Stimulated activated naive CD8-positive, alpha-beta T cell treated with anti-CD3 and anti-CD28 coated beads, Interleukin-15, amount 100 ng/mL, for 72 hours (primary cell): ENCODE data around the gene PPP6C.
"Not testable (repeated sequence)": the region's sequence is repeated elsewhere in the genome, so short reads cannot be mapped to it uniquely, and the experiment has no call there.

Source experiments
- ATAC-seq: fragments of 150-1000 bp; cut with Tn5 transposase; 2 replicates; pipeline ENCODE4 v1.10.0; 2021; ENCODE audit warnings: mild to moderate bottlenecking, moderate library complexity
- DNase-seq, 2 donors: peaks; one replicate each; pipeline ENCODE4 v3.0.0; 2021 to 2022
- H3K27ac Mint-ChIP-seq, 2 donors: one replicate each; pipeline ENCODE4 v1.8.0; 2022; ENCODE audit warnings: mild to moderate bottlenecking in 2 of 2, mixed read lengths in 2 of 2, moderate library complexity in 2 of 2
- H3K27me3 Mint-ChIP-seq: one replicate; pipeline ENCODE4 v1.8.0; 2022; ENCODE audit warnings: mixed read lengths
- H3K4me1 Mint-ChIP-seq: one replicate; pipeline ENCODE4 v1.8.0; 2022; ENCODE audit warnings: mild to moderate bottlenecking, mixed read lengths
- H3K4me3 Mint-ChIP-seq, 2 donors: one replicate each; pipeline ENCODE4 v1.8.0; 2022; ENCODE audit warnings: mild to moderate bottlenecking in 2 of 2, mixed read lengths in 2 of 2, moderate library complexity in 1 of 2
- H3K9me3 Mint-ChIP-seq, 2 donors: one replicate each; pipeline ENCODE4 v1.8.0; 2022; ENCODE audit warnings: mixed read lengths in 2 of 2

PPP6C gene

GRCh38 chr9:125137200-125137599 is 52.4 kb downstream of the PPP6C start:
- Mint-ChIP-seq H3K4me1 (peaks cover 37% of the 10 kb centered on the region), H3K4me3 (no peak overlapping the region), H3K27ac (no peak overlapping the region), H3K27me3 (no peaks in the 10 kb centered on the region), H3K9me3 (peaks cover 0 to 8% of the 10 kb centered on the region in 2 donors)
- DNase-seq (no peak), ATAC-seq (no peak)

GRCh38 chr9:125134976-125135375 is 54.6 kb downstream of the PPP6C start:
- H3K27ac Mint-ChIP-seq = no peak overlapping the region
- no peak overlapping the region for H3K4me3 Mint-ChIP-seq
- DNase-seq = no peak
- peaks cover 0 to 8% of the 10 kb centered on the region in 2 donors for H3K9me3 Mint-ChIP-seq
- peaks cover 35% of the 10 kb centered on the region for H3K4me1 Mint-ChIP-seq
- no peaks in the 10 kb centered on the region for H3K27me3 Mint-ChIP-seq
- no peak for ATAC-seq

DNA sequence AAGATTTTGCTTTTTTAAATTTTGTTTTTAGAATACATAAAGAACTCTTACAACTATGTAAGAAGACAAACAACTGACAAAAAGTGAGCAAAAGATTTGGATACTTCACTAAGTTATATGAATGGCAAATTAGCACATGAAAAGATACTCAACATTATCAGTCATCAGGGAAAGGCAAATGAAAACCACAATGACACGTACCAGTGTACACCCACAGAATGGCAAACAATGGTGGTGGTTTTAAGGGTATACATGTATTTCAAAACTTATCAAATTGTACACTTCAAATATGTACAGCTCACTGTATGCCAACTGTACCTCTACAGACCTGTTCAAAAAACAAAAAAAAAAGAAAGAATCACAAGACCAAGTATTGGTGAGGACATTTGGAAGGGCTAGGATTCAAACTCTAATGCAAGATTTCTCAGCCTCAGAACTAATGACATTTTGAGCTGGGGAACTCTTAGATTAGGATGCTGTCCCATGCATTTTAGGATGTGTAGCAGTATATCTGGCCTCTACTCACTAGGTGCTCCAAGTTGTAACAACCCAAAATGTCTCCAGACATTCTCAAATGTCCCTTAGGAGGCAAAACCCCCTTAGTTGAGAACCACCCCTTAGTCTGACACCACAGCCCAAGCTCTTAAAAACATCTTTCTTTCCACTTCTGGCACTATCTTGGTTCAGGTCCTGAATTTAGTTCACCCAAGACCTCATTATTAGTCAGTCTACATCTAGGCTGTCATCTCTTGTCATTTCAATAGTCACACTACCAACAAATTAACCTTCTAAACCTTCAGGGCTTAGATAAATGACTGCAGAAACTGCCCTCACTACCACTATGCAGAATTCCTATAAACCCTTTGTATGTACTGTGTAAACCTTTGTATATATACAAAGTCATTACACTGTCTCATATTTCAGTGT is 55.9 kb downstream of the PPP6C start:
- DNase-seq = no peak
- peak; percentile 91 for ATAC-seq
- H3K4me3 Mint-ChIP-seq = peak overlapping the region in 1 of 2 donors; percentile 37

DNA sequence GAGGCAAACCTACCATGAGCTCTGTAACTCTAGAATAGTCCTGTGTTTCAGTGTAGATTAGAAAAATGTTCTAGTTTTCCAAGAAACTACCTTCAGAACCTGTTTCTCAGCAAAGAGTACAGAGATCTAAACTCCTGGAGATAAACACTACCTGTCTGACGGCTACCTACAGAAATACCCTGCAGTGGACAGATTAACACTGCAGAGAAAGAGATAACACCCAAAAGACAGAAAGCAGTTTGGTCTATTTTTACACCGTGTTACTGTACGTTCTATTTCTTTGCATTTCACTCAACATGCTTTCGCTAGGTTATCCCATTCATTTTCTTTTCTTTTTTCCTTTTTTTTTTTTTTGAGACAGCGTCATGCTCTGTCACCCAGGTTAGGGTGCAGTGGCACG is 57.8 kb downstream of the PPP6C start:
- Mint-ChIP-seq H3K27me3 (no peaks in the 10 kb centered on the region), H3K4me1 (peaks cover 30% of the 10 kb centered on the region), H3K9me3 (peaks cover 0 to 8% of the 10 kb centered on the region in 2 donors), H3K4me3 (no peak overlapping the region), H3K27ac (no peak overlapping the region)
- DNase-seq (no peak), ATAC-seq (no peak)

More for the DNA sequence above, 55.9 kb downstream of the PPP6C start:
- peaks cover 0 to 8% of the 10 kb centered on the region in 2 donors for H3K9me3 Mint-ChIP-seq
- peak overlapping the region in 1 of 2 donors; percentile 77 for H3K27ac Mint-ChIP-seq
- no peaks in the 10 kb centered on the region for H3K27me3 Mint-ChIP-seq
- peaks cover 24% of the 10 kb centered on the region for H3K4me1 Mint-ChIP-seq

DNA sequence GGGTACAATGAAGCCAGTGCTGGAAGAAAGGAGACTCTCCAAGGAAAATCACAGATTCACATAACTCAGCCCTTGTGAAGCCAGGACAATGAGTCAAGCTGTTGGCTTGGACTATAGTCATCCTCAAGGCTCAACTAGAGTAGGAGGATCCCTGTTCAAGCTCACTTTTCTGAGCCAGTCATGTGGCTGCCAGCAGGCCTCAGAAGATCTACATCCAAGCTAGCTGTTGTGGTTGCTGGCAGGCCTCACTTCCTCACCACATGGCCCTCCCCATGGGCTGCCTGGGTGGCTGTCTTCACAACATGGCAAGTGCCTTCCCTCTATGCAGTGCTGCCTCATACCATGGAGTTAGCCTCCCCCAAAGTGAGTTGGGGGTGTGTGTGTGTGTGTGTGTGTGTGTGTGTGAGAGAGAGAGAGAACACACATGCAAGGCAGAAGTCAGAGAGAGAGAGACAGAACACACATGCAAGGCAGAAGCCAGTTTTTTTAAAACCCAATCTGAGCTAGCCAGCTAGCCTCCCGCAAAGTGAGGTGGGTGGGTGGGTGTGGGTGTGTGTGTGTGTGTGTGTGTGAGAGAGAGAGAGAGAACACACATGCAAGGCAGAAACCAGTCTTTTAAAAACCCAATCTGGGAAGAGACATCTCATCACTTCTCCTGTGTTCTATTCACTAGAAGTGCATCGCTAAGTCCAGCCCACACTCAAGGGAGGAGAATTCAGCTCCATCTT is 63.4 kb downstream of the PPP6C start:
- H3K9me3 Mint-ChIP-seq = no peaks in the 10 kb centered on the region
- H3K27ac Mint-ChIP-seq = peak overlapping the region; percentile 61 to 98
- ATAC-seq (peak; percentile 100), DNase-seq (peak; percentile 68 to 79)
- H3K27me3 Mint-ChIP-seq = no peaks in the 10 kb centered on the region
- peak overlapping the region; percentile 58 to 72 for H3K4me3 Mint-ChIP-seq
- H3K4me1 Mint-ChIP-seq = peaks cover 32% of the 10 kb centered on the region

DNA sequence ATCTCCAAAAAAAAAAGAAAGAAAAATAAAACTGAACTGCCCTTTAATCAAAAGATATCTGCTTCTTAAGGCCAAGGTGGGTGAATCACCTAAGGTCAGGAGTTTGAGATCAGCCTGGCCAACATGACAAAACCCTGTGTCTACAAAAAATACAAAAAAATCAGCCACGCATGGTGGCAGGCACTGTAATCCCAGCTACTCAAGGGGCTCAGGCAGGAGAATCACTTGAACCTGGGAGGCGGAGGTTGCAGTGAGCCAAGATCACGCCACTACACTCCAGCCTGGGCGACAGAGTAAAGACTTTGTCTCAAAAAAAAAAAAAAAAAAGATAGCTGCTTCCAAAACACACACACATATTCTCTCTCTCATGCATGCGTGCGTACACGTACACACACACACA is 64.1 kb downstream of the PPP6C start:
- Mint-ChIP-seq H3K9me3 (no peaks in the 10 kb centered on the region), H3K4me1 (peaks cover 38% of the 10 kb centered on the region), H3K27ac (peak overlapping the region in 1 of 2 donors; percentile 98), H3K4me3 (peak overlapping the region in 1 of 2 donors; percentile 58), H3K27me3 (no peaks in the 10 kb centered on the region)
- ATAC-seq (no peak), DNase-seq (no peak)

- H3K9me3 Mint-ChIP-seq = no peaks in the 10 kb centered on the region
- H3K27ac Mint-ChIP-seq = no peak overlapping the region
- ATAC-seq (no peak), DNase-seq (no peak)
- peaks cover 46% of the 10 kb centered on the region for H3K4me1 Mint-ChIP-seq
- no peaks in the 10 kb centered on the region for H3K27me3 Mint-ChIP-seq
- peak overlapping the region in 1 of 2 donors; percentile 57 for H3K4me3 Mint-ChIP-seq
Observed at GRCh38 chr9:125121146-125121545, 68.5 kb downstream of the PPP6C start.

DNA sequence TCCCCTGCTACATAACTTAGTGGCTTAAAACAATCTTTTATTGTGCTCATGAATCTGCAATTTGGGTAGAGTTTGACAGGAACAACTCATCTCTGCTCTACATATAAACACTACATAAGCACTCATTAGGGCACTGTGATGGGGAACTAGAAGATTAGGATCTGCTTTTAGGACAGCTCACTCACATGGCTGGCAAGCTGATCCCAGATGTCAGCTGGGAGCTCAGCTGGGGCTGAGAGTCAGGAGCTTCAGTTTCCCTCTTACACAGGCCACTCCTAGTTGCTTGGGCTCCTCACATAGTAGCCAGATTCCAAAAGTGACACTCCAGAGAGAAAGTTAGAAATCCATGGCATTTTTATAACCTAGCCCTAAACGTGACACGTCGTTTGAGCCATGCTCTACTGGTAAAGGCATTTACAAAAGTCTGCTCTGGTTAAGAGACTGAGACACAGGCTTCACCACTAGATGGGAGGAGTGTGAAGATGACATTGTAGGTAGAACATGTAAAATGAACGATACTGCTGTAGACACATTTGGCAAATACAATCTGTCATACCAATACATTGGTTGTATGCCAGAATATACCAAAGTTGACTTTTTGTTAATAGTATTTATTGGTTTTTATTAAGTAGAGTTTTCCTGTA is 69.8 kb downstream of the PPP6C start:
- no peak for DNase-seq
- Mint-ChIP-seq H3K4me3 (no peak overlapping the region), H3K27ac (no peak overlapping the region), H3K27me3 (no peaks in the 10 kb centered on the region), H3K9me3 (no peaks in the 10 kb centered on the region), H3K4me1 (peaks cover 36% of the 10 kb centered on the region)
- ATAC-seq = no peak

DNA sequence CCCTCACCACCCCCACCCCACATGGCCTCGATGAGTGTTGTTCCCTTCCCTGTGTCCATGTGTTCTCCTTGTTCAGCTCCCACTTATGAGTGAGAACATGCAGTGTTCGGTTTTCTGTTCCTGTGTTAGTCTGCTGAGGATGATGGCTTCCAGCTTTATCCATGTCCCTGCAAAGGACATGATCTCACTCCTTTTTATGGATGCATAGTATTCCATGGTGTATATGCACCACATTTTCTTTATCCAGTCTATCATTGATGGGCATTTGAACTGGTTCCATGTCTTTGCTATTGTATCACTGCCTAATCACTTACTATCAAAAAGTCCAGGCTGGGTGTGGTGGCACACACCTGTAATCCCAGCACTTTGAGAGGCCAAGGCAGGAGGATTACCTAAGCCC is 70.9 kb downstream of the PPP6C start:
- peak overlapping the region in 1 of 2 donors; percentile 67 for H3K27ac Mint-ChIP-seq
- H3K4me3 Mint-ChIP-seq, H3K9me3 Mint-ChIP-seq, ATAC-seq, H3K27me3 Mint-ChIP-seq, DNase-seq: not testable (repeated sequence)
- H3K4me1 Mint-ChIP-seq = peaks cover 31% of the 10 kb centered on the region

GRCh38 chr9:125114503-125114902 is 75.1 kb downstream of the PPP6C start:
- DNase-seq, H3K27me3 Mint-ChIP-seq, H3K27ac Mint-ChIP-seq, ATAC-seq, H3K4me3 Mint-ChIP-seq, H3K9me3 Mint-ChIP-seq: not testable (repeated sequence)
- H3K4me1 Mint-ChIP-seq = peaks cover 15% of the 10 kb centered on the region

DNA sequence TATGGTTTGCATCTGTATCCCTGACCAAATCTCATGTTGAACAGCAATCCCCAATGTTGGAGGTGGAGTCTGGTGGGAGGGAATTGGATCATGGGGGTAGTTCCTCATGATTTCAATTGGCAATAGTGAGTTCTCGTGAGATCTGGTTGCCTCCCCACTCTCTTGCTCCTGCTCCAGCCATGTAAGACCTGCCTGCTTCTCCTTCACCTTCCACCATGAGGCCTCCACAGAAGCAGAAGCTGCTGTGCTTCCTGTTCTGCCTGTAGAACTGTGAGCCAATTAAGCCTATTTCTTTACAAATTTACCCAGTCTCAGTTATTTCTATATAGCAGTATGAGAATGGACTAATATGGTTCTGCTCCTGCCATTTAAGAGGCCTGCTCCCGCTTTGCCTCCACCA is 79.1 kb downstream of the PPP6C start:
- Mint-ChIP-seq H3K4me1 (peaks cover 5% of the 10 kb centered on the region), H3K9me3 (peaks cover 0 to 9% of the 10 kb centered on the region in 2 donors), H3K27ac (no peak overlapping the region), H3K4me3 (no peak overlapping the region), H3K27me3 (no peaks in the 10 kb centered on the region)
- DNase-seq (no peak), ATAC-seq (no peak)

DNA sequence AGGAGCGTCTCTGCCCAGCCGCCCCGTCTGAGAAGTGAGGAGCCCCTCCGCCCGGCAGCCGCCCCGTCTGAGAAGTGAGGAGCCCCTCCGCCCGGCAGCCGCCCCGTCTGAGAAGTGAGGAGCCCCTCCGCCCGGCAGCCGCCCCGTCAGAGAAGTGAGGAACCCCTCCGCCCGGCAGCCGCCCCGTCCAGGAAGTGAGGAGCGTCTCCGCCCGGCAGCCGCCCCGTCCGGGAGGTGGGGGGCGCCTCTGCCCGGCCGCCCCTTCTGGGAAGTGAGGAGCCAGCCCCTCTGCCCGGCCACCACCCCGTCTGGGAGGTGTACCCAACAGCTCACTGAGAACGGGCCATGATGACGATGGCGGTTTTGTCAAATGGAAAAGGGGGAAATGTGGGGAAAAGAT is 81.1 kb downstream of the PPP6C start:
- H3K4me1 Mint-ChIP-seq, H3K4me3 Mint-ChIP-seq, DNase-seq, H3K9me3 Mint-ChIP-seq, ATAC-seq, H3K27me3 Mint-ChIP-seq, H3K27ac Mint-ChIP-seq: not testable (repeated sequence)

DNA sequence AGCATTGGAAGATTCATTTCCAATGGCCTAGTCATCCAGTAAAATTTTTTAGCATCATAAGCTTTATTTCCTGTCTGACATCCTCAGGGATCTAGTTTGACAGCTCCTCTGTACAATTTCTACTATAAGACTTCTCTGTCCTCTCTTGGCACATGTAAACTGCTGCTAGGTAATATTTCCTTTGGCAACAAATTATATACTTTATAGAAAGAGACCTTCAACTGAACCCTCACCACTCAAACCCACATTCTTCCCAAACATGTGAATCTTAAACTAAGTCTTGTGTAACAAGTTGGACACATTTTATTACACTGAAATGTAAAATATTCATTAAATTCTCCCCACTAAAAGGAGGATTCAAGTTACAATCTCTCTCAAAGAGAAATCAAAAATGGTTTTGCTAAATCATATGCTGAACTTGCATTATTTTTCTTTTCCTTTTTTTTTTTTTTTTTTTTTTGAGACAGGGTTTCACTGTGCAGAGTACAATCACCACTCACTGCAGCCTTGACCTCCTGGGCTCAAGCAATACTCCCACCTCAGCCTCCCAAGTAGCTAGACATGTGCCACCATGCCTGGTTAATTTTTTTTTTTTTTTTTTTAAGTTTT is 83.2 kb downstream of the PPP6C start:
- H3K4me1 Mint-ChIP-seq = peaks cover 12% of the 10 kb centered on the region
- peak overlapping the region in 1 of 2 donors; percentile 30 for H3K27ac Mint-ChIP-seq
- DNase-seq (no peak), ATAC-seq (no peak)
- H3K9me3 Mint-ChIP-seq = peaks cover 0 to 2% of the 10 kb centered on the region in 2 donors
- no peaks in the 10 kb centered on the region for H3K27me3 Mint-ChIP-seq
- H3K4me3 Mint-ChIP-seq = no peak overlapping the region

DNA sequence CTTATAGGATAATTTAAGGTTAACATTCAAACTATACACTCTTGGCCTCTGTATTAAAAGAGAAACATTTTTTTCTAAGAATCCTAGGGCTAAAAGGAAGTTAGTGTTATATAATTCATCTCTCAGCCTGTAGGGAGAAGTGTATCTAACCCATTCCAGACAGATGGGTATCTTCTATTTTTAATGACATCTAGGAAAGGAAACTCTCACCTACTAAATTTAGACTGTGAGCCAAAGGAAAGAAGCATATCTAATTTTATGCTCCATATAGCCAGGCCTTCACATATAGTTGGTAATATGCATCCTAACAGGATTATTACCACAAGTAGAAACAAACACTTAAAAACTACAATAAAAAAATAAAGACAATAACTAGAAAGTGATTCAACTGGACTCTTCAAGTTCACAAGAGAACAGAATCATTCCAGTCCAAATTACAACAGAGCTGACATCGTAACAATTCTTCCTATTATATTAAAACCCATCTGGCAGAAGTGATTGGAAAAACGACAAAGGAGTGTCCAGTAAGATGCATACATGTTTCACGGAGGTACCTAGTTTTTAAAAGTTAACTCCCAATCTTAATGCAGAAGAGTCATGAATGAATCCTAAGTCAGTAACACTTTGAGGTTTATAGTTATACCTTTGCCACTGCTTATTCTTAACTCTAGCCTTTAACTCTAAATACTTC is 85.7 kb downstream of the PPP6C start:
- no peaks in the 10 kb centered on the region for H3K9me3 Mint-ChIP-seq
- H3K4me3 Mint-ChIP-seq = no peak overlapping the region
- H3K4me1 Mint-ChIP-seq = peaks cover 12% of the 10 kb centered on the region
- H3K27ac Mint-ChIP-seq = no peak overlapping the region
- ATAC-seq = no peak
- DNase-seq = no peak
- H3K27me3 Mint-ChIP-seq = no peaks in the 10 kb centered on the region

GRCh38 chr9:125103021-125103420 is 86.6 kb downstream of the PPP6C start:
- Mint-ChIP-seq H3K4me3 (no peak overlapping the region), H3K27me3 (no peaks in the 10 kb centered on the region), H3K9me3 (no peaks in the 10 kb centered on the region), H3K27ac (no peak overlapping the region), H3K4me1 (peaks cover 12% of the 10 kb centered on the region)
- DNase-seq (no peak), ATAC-seq (no peak)
